ENCODE results near the gene ARHGEF19. TPM values are rescaled to one million over a fixed set of nuclear protein-coding genes. Genes with fewer than 3 reads are reported as not detected.
"Not testable (repeated sequence)": the region's sequence is repeated elsewhere in the genome, so short reads cannot be mapped to it uniquely, and the experiment has no call there.

The ARHGEF19 gene
- total and polyA plus RNA-seq, 3 experiments from 2014 or later, result 6.8 to 12.7 (median 7.8) TPM

DNA sequence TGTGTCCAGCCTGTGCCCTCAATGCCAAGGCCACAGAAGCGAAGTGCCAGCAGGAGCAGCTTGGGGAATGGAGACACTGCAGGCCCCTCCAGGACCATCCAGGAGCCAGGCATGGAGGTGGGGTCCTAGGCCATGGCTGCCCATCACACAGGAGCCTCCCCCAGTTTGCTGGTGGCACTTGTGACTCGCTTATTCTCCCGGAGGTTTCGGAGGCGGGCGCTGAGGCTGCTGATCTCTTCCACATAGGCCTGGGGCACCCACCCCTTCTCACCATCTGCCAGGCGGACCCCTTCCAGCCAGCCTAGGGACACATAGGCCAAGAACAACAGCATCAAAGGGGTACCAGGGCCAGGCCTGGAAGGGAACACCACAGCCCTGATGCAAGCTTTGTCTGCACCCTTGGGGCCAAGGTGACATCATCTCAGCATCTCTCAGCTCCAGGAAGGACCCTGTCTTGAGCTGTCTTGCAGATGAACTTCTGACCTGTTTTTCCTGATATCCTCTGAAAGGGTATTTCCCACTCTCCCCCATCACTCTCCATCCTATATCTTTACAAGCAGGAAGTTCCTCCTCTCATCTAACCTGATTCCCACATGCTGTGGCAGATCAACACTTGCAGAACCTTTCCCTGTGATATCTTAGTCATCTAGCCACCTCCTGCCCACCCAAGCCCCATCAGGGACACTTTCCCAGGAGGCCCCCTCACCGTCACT is 13.9 kb downstream of the ARHGEF19 start:
- no peaks in the 10 kb centered on the region for H3K9me3 Mint-ChIP-seq
- Histone ChIP-seq H3K27me3 (ENCODE audit: insufficient read depth, low read length, poor library complexity, severe bottlenecking) (no peaks in the 10 kb centered on the region), H3K4me1 (ENCODE audit: insufficient read depth, low read length) (no peaks in the 10 kb centered on the region), H3K36me3 (ENCODE audit: insufficient read depth, low read length) (peaks cover 2% of the 10 kb centered on the region), H3K4me3 (ENCODE audit: low read length) (no peak overlapping the region), H3K27ac (ENCODE audit: low read depth, low read length) (no peak overlapping the region), H3K9me3 (ENCODE audit: low read length) (no peaks in the 10 kb centered on the region)
- peaks cover 2 to 9% (median 8%) of the 10 kb centered on the region in 3 donors for H3K4me1 Mint-ChIP-seq
- no peak overlapping the region for H3K4me3 Mint-ChIP-seq
- DNase-seq, result no peak
- no peaks in the 10 kb centered on the region for H3K27me3 Mint-ChIP-seq
- CTCF ChIA-PET, result interaction anchor here (1.4 to 2.4 kb wide), 3 partner anchors 12 to 120 kb away, joined by 3 to 7 read pairs (median 5); no protein-coding TSS in a partner anchor
- peaks cover 0 to 28% (median 11%) of the 10 kb centered on the region in 3 donors for H3K36me3 Mint-ChIP-seq
- H3K27ac Mint-ChIP-seq, result peak overlapping the region in 4 of 8 donors; percentile 40 to 74 (median 45)
- POLR2A ChIA-PET, result no interaction called here

DNA sequence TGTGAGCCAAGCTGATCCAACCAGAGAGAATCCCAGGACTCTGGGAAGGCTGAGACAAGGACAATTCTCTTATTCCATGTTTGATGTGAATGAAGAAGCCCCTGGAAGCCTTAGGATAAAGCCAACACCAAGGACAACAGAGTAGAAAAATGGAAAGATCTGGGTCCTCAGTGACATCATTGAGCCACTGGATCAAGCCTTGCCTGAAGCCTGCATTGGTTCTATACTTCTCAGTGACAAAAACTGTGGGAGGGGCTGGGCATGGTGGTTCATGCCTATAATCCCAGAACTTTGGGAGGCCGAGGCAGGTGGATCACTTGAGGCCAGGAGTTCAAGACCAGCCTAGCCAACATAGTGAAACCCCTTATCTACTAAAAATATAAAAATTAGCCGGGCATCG is 15.6 kb downstream of the ARHGEF19 start:
- POLR2A ChIA-PET, result no interaction called here
- Mint-ChIP-seq H3K36me3 (peaks cover 0 to 18% (median 3%) of the 10 kb centered on the region in 3 donors), H3K27me3 (peaks cover 0 to 1% of the 10 kb centered on the region in 2 donors), H3K4me1 (peaks cover 0 to 2% (median 1%) of the 10 kb centered on the region in 3 donors), H3K27ac (no peak overlapping the region), H3K9me3 (no peaks in the 10 kb centered on the region), H3K4me3 (no peak overlapping the region)
- H3K27ac ChIP-seq (ENCODE audit: low read depth, low read length), result no peak overlapping the region
- no peaks in the 10 kb centered on the region for H3K27me3 ChIP-seq (ENCODE audit: insufficient read depth, low read length, poor library complexity, severe bottlenecking)
- H3K4me3 ChIP-seq (ENCODE audit: low read length), result no peak overlapping the region
- H3K4me1 ChIP-seq (ENCODE audit: insufficient read depth, low read length), result no peaks in the 10 kb centered on the region
- CTCF ChIA-PET, result no interaction called here
- no peak for DNase-seq
- no peaks in the 10 kb centered on the region for H3K9me3 ChIP-seq (ENCODE audit: low read length)
- H3K36me3 ChIP-seq (ENCODE audit: insufficient read depth, low read length), result no peaks in the 10 kb centered on the region

GRCh38 chr1:16196139-16196538 is 16.3 kb downstream of the ARHGEF19 start:
- DNase-seq; H3K27me3 Mint-ChIP-seq; H3K27me3 ChIP-seq (ENCODE audit: insufficient read depth, low read length, poor library complexity, severe bottlenecking); H3K27ac ChIP-seq (ENCODE audit: low read depth, low read length); H3K4me3 Mint-ChIP-seq; H3K4me1 Mint-ChIP-seq; H3K9me3 ChIP-seq (ENCODE audit: low read length); H3K4me1 ChIP-seq (ENCODE audit: insufficient read depth, low read length); H3K36me3 ChIP-seq (ENCODE audit: insufficient read depth, low read length); H3K4me3 ChIP-seq (ENCODE audit: low read length); CTCF ChIA-PET; POLR2A ChIA-PET; H3K9me3 Mint-ChIP-seq: not testable (repeated sequence)
- peaks cover 0 to 13% (median 3%) of the 10 kb centered on the region in 3 donors for H3K36me3 Mint-ChIP-seq
- peak overlapping the region in 4 of 8 donors; percentile 0 to 81 (median 40) for H3K27ac Mint-ChIP-seq

DNA sequence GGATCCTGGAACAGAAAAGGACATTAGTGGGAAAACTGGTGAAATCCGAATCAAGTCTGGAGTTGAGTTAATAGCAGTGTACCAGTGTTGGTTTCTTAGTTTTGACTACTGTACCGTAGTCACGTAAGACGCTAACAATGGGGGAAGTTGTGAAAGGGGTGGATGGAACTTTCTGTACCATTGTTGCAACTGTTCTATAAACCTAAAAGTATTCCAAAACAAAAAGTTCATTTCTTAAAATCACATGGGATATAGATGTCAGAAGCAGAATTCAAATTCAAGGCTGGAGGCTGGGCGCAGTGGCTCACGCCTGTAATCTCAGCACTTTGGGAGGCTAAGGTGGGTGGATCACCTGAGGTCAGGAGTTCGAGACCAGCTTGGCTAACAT is 16.9 kb downstream of the ARHGEF19 start:
- Mint-ChIP-seq H3K36me3 (peaks cover 0 to 11% (median 3%) of the 10 kb centered on the region in 3 donors), H3K27ac (no peak overlapping the region), H3K9me3 (no peaks in the 10 kb centered on the region), H3K27me3 (peaks cover under 1 to 1% of the 10 kb centered on the region in 2 donors), H3K4me1 (peaks cover 0 to 2% (median 1%) of the 10 kb centered on the region in 3 donors), H3K4me3 (no peak overlapping the region)
- no peak for DNase-seq
- ChIA-PET CTCF (no interaction called here), POLR2A (no interaction called here)
- H3K36me3 ChIP-seq (ENCODE audit: insufficient read depth, low read length), result no peaks in the 10 kb centered on the region
- no peaks in the 10 kb centered on the region for H3K4me1 ChIP-seq (ENCODE audit: insufficient read depth, low read length)
- H3K27me3 ChIP-seq (ENCODE audit: insufficient read depth, low read length, poor library complexity, severe bottlenecking), result no peaks in the 10 kb centered on the region
- no peak overlapping the region for H3K4me3 ChIP-seq (ENCODE audit: low read length)
- H3K9me3 ChIP-seq (ENCODE audit: low read length), result no peaks in the 10 kb centered on the region
- no peak overlapping the region for H3K27ac ChIP-seq (ENCODE audit: low read depth, low read length)

DNA sequence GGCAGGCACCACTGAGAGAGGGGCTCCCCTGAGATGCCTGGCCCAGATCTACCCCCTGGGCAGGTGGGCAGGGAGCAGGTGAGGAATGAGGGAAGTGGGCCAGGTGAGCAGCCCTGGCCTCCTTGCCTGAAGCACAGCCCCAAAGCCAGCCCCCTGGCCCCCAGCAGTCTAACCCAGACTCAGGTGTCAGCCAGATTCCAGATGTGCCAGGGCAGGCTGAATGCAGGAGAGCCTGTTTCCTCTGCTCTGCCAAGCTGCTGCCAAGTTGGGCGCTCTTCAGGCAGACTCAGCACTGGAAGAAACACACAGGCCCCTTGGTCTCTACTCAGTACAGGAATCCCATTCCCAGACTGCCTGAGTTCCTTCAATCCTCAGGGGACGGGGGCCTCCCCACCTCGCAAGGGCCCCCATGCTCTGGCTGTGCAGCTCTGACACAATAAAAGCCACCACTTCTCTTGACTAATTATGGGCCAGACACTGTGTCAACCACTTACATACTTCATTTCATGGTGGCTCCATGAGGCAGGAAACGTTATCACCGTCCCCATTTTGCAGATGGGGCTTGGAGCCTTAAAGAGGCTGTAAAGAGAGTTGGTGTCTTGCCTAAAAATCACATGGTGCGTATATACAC is 20.4 kb downstream of the ARHGEF19 start:
- peaks cover 3 to 13% of the 10 kb centered on the region in 2 donors for H3K27me3 Mint-ChIP-seq

GRCh38 chr1:16191309-16191708 is 21.1 kb downstream of the ARHGEF19 start:
- POLR2A ChIA-PET, result no interaction called here
- peaks cover 3 to 13% of the 10 kb centered on the region in 2 donors for H3K27me3 Mint-ChIP-seq

More for the DNA sequence above, 20.4 kb downstream of the ARHGEF19 start:
- H3K4me1 Mint-ChIP-seq, result peaks cover 1 to 5% (median 4%) of the 10 kb centered on the region in 3 donors
- ChIA-PET CTCF (interaction anchor here (8.7 kb wide), 1 partner anchor 111 kb away, joined by 196 read pairs; no protein-coding TSS in a partner anchor), POLR2A (no interaction called here)
- no peaks in the 10 kb centered on the region for H3K4me1 ChIP-seq (ENCODE audit: insufficient read depth, low read length)
- H3K36me3 Mint-ChIP-seq, result no peaks in the 10 kb centered on the region
- no peak overlapping the region for H3K27ac ChIP-seq (ENCODE audit: low read depth, low read length)
- H3K36me3 ChIP-seq (ENCODE audit: insufficient read depth, low read length), result no peaks in the 10 kb centered on the region
- no peak overlapping the region for H3K4me3 ChIP-seq (ENCODE audit: low read length)
- no peak overlapping the region for H3K27ac Mint-ChIP-seq
- H3K9me3 ChIP-seq (ENCODE audit: low read length), result no peaks in the 10 kb centered on the region
- no peaks in the 10 kb centered on the region for H3K27me3 ChIP-seq (ENCODE audit: insufficient read depth, low read length, poor library complexity, severe bottlenecking)
- no peak overlapping the region for H3K4me3 Mint-ChIP-seq
- H3K9me3 Mint-ChIP-seq, result no peaks in the 10 kb centered on the region
- no peak for DNase-seq

DNA sequence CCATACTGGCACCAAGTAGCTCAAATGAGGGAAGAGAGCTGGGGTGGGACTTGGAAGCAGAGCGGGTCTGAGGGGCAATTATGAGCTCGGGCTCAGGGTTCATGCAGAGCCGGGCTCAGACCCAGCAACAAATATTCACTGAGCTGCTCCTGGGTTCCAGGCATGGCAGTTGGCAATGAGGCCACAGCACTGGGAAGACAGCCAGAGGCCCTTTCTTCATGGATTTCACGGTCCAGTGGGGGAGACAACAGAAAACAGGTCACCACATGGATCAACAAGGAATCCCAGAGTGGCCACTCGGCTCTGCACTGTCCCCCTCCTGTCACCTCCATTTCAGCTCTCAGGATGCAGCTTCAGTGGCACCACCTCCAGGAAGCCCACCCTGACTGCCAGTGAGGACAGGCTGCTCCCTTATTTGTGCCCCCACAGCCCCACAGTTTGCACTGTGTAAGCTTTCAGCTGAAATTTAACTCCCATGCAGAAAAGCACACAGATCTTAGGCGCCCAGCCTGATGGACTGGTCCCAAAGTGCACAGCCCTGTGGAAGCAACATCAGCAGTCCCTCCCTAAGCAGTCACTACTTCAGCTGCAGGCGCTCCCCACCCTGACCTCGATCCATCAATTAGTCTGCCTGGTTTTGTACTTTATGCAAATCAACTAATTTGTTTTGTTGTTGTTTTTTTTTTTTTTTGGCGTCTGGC is 22.4 kb downstream of the ARHGEF19 start:
- no peaks in the 10 kb centered on the region for H3K27me3 ChIP-seq (ENCODE audit: insufficient read depth, low read length, poor library complexity, severe bottlenecking)
- DNase-seq, result no peak
- Mint-ChIP-seq H3K4me1 (peaks cover 0 to 5% (median 4%) of the 10 kb centered on the region in 3 donors), H3K27me3 (peaks cover 3 to 13% of the 10 kb centered on the region in 2 donors), H3K27ac (no peak overlapping the region), H3K9me3 (no peaks in the 10 kb centered on the region), H3K4me3 (no peak overlapping the region), H3K36me3 (no peaks in the 10 kb centered on the region)
- H3K36me3 ChIP-seq (ENCODE audit: insufficient read depth, low read length), result no peaks in the 10 kb centered on the region
- ChIA-PET POLR2A (interaction anchor here (0.9 kb wide), 1 partner anchor 116 kb away, joined by 3 read pairs; the partner anchor contains the start of gene FAM131C), CTCF (interaction anchor here (2.6 to 8.7 kb wide), 3 partner anchors 28 to 116 kb away, joined by 10 to 196 read pairs (median 27); partner anchors contain the start of gene FAM131C)
- no peaks in the 10 kb centered on the region for H3K4me1 ChIP-seq (ENCODE audit: insufficient read depth, low read length)
- H3K4me3 ChIP-seq (ENCODE audit: low read length), result no peak overlapping the region
- no peak overlapping the region for H3K27ac ChIP-seq (ENCODE audit: low read depth, low read length)
- no peaks in the 10 kb centered on the region for H3K9me3 ChIP-seq (ENCODE audit: low read length)

More at GRCh38 chr1:16191309-16191708, 21.1 kb downstream of the ARHGEF19 start:
- H3K4me3 ChIP-seq (ENCODE audit: low read length), result no peak overlapping the region
- CTCF ChIA-PET, result interaction anchor here (8.7 kb wide), 1 partner anchor 111 kb away, joined by 196 read pairs; no protein-coding TSS in a partner anchor
- Mint-ChIP-seq H3K9me3 (no peaks in the 10 kb centered on the region), H3K27ac (no peak overlapping the region), H3K4me1 (peaks cover 0 to 5% (median 4%) of the 10 kb centered on the region in 3 donors), H3K4me3 (no peak overlapping the region), H3K36me3 (no peaks in the 10 kb centered on the region)
- no peak overlapping the region for H3K27ac ChIP-seq (ENCODE audit: low read depth, low read length)
- DNase-seq, result no peak
- H3K27me3 ChIP-seq (ENCODE audit: insufficient read depth, low read length, poor library complexity, severe bottlenecking), result no peaks in the 10 kb centered on the region
- no peaks in the 10 kb centered on the region for H3K9me3 ChIP-seq (ENCODE audit: low read length)
- no peaks in the 10 kb centered on the region for H3K36me3 ChIP-seq (ENCODE audit: insufficient read depth, low read length)
- H3K4me1 ChIP-seq (ENCODE audit: insufficient read depth, low read length), result no peaks in the 10 kb centered on the region

All from CD8-positive, alpha-beta memory T cell (primary cell).